ENCODE results near the gene SPATA6.
"Not testable (repeated sequence)": the region's sequence is repeated elsewhere in the genome, so short reads cannot be mapped to it uniquely, and the experiment has no call there.

SPATA6 gene

DNA sequence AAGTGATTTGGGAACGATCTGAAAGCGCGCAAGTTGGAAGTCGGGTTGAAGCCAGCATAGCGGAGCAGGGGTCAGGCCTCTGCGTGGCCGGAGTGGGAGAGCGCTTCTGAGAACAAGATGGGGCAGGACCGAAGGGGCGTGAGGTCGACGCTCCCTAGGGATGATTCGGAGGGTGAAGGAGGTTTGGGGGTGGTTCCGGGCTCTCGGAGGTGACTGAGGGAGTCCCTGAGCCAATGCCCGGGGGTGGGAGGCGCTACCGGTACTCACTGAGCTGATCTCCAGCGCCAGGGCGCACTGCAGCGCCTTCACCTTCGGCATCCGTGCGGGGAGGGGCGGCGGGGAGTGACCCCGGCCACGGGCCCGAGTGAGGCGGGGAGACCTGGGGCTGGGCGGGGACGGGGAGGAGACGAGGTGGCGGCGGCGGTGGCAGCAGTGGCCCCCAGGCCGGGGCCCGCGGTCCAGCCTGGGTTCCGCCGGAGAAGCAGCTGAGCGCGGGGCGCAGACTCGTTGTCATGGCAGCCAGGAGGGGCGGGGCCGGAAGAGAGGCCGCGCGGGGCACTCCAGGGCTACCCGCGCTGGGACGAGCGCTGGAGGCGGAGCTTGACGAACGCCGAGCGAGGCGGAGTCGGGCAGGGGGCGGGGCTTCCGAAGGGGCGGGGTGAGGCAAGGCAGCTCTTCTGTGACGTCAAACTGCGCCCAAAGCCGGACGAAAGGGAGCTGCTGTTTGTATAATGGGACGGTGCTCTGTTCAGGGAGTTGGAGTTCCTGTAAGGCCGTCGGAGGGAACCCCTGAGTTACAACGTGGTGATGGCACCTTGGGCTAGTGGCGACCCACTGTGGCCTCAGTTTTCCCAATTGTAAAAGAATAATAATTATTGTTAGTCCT, at the start of gene SPATA6:
TSS of gene SPATA6 (minus strand) at position 514 of the 886 bp plus-strand sequence. CDS start at position 318, 196 bp downstream.
- DNase-seq, result peak; percentile 95 to 100 (median 98)
- intact Hi-C loops (cut with DNase I), result no loop called here

DNA sequence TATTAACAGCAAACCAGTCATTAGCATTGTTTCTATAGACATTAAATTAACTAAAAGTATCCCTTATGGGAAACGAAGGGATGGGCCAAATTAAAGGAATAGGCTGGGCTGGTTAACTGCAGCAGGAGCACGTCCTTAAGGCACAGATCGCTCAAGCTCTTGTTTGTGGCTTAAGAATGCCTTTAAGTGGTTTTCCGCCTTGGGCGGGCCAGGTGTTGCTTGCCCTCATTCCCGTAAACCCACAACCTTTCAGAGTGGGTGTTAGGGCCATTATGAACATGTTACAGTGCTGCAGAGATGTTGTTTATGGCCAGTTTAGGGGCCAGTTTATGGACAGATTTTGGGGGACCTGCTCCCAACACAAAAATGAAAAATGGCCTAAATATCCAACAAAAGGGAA, 47.9 kb upstream of the SPATA6 start:
- intact Hi-C loops (cut with DNase I); DNase-seq: not testable (repeated sequence)

DNA sequence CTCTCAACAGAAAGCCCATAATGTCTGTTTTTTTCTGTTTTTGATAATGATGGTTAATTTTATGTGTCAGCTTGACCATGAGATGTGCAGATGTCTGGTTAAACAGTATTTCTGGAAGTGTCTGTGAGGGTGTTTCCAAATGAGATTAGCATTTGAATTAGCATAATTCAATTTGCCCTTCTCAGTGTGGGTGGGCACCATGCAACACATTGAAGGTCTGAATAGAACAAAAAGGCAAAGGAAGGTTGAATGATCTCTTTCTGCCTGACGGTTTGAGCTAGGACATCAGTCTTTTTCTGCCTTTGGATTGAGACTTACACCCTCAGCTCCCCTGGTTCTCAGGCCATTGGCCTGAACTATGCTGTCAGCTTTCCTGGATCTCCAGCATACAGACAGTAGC, 34.9 kb upstream of the SPATA6 start:
- intact Hi-C loops (cut with DNase I), result no loop called here
- no peak for DNase-seq

DNA sequence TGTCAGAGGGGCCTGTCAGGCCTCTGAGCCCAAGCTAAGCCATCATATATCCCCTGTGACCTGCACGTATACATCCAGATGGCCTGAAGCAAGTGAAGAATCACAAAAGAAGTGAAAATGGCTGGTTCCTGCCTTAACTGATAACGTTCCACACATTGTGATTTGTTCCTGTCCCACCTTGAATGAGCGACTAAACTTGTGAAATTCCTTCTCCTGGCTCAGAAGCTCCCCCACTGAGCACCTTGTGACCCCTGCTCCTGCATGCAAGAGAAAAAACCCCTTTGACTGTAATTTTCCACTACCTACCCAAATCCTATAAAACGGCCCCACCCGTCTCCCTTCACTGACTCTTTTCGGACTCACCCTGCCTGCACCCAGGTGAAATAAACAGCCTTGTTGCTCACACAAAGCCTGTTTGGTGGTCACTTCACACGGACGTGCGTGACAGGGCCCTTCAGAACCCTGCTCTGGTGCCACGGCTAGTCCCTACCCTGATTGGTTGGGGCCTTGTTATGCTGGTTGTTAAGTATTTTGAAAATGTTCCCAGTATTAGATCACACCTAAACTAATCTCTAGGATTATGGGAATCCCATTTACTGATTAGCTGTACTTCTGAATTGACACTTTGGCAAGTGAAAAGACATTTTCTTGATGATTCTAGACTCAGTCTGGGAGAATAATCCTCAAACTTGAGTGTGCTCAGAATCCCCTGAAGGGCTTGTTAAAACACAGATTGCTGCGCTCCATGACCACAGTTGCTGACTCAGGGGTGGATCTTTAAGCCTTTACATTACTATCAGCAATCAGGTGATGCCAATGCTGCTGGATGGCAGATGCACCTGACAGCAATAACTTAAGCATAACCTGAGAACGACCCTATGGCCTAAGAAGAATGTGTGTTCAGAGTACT, 28.8 kb upstream of the SPATA6 start:
- DNase-seq, result no peak

DNA sequence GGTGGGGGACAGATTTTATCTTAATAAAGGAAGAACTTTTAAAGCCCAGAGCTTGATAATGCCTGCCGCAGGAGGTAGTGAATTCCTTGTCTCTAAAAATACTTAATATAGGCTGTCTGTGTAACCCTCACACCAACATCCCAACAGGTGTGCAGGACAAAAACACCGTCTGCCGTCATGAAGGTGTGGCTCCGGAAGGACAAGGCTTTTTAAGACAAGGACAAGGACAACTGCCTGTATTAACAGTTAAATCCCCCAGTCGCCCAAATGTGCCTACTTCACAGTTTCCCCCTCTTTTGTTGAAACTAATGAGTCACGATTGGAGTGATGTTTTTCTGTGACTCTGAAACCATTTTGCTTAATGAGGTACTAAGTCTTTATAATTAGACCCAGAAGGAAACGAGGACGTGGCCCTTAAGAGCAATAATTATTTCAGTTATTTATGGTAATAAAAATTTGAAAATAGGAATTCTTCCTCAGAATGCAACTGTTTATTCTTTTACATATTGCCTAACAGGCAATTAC, 27.3 kb upstream of the SPATA6 start:
- DNase-seq, result no peak
- intact Hi-C loops (cut with DNase I), result no loop called here

More for the DNA sequence above, 28.8 kb upstream of the SPATA6 start:
- intact Hi-C loops (cut with DNase I), result no loop called here

DNA sequence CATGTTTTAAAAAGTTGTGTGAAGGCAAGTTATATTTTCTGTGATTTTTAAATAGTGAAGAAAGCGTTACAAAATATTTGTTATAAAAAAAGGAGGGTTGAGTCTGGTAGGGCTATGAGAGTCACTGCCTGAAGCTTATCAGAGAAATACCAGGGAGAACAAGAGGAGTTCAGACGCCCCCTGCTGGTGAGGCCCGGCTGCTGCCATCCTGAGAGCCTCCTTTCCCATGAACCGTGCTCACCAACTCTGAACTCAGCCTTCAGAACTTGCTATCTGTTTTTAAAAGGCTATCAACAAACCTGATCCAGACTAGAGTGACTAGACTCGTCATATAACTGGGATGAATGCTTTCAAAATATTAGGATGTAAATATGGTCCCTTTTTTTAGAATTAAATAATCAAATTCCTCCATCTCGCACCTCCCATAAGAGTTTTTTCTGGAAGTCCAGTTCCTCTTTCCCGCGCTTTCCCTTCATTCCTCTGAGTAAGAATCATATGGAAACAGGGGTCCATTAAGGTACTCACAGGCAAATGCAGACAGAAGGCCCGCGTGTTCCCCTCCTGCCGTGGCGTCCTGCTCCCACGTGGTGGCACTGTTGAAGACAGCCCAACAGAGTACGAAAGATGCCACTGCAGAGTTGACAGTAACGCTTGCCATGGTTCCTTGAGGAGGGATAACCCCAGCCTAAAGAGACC, 26.2 kb upstream of the SPATA6 start:
- peak; percentile 73 to 97 (median 92) for DNase-seq
- intact Hi-C loops (cut with DNase I), result no loop called here

DNA sequence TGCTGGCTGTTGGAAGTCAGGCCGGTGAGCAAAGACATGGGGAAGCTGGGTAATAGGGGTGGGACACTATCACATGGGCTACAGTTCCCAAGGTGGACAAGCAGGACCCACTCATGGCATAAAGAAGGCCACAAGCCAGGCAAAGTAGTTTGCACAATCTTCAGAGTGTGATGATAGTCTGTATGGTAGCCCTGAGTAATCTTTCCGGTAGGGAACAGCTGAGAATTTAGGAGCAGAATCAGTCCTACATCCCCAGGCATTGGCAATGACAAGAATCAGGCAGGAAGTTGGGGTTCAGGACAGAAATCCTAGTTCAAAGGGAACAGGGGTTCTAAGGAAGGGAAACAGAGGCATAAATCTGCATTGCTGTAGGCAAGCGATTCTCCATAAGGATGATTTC, 23.9 kb upstream of the SPATA6 start:
- intact Hi-C loops (cut with DNase I), result no loop called here
- DNase-seq, result no peak

DNA sequence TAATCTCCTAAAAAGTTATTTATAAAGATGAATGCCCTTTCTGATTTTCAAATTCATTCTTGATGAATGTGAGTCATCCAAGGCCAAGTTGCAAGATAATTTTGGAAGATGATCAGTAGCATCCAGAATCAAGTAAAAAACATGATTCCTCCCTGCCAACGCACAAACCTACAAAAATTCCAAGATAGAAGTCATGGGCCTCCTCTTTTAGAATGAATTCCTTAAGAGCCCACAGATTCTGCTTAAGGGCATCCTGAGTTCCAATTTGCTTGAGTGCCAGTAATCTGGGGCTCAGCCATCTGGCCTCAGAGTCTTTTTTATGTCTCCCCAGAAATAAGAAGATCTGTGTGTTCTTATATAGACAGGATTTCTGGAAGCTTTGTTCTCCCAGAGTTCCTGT, 23.2 kb upstream of the SPATA6 start:
- DNase-seq, result peak in 3 of 42 donors; percentile 12 to 30 (median 18)
- intact Hi-C loops (cut with DNase I), result no loop called here

DNA sequence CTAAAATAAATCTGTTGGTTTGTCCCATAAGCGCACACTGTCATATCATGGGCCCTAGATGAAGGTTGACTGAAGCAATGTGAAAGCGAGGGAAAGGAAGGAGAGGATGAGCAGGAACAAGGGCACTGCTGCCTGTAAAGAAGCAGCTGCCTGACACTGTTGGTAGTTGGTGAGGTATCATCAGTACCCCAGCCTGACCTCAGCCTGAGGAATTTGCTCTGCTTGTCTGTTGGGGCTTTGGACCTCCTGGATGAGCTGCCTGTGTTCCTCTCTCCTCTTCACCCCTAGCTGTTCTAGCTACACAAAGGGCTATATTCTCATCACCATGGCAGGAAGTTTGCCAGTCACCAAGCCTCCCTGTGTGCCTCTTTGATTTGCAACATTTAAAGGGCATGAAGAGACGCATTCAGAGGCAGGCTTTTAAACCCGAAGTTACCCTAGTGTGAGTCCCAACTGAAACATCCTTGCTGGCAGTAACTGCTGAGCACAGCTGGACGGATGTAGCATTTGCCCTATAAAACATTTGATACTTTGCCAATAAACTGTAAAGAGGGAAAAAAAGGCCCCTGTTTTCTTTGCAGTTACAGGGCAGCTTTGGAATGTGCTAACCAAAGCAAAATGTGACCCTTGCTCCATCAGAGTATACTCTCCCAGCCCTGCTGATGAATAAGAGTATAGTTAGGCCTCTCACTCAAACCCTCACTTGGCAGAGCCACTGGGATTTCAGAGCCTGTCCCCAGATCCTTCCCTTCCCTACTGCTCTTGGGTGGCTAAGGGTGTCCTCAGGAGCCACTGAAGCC, 22.2 kb upstream of the SPATA6 start:
- peak in 41 of 42 donors; percentile 18 to 90 (median 72) for DNase-seq
- intact Hi-C loops (cut with DNase I), result no loop called here

DNA sequence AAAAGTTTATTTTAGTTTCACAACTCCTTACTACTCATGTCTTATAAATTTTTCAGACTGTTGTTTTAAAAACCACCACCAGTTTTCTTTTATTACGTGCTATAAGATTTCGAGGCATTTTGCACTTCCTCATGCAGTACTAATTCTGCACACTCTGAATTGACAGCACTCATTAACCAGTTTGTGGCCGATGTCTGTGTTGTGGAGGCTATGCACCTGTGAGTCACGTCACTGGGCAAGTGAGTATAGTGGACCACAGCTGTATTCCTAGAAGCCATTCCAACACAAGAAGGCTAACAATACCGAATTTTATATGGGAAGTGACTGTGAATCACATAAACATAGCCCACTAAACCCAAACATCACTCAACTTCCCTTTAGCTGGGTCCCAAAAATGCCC, 21.0 kb upstream of the SPATA6 start:
- DNase-seq, result no peak
- intact Hi-C loops (cut with DNase I), result no loop called here

DNA sequence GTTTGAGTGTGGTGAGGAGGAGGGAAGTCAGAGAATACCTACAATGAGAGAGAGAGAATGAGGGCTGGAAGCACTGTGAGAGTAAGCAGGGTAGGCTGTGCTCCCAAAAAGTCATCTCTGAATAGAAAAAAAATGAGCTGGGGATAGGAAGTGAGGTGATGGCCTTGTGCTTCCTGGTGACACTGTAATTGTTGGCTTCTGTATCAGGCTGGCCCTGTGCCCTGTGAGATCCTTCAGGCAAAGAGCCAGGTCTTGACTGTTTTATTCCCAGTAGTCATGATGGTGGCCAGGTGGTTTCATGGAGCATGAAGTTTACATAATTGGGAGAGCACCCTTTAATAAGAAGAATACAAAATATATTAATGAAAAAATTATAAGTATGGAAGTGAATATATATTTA, 20.4 kb upstream of the SPATA6 start:
- DNase-seq, result no peak

DNA sequence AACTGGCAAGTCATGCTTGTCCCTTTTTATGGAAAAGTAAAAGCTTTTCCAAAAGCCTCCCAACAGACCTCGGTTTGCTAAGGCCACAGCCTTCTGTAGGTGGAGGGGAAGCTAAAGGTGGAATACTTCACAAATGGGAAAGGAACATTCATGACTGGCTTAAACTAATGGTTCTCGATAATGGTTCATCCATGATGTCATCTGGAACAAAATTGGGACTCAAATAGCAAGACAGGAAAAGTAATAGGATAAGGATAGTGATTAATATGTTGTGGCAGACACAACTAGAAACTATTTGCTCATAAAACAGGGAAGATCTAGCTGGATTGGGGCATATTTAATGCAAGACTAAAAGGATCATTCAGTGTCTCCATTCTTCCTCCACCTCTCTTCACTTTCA, 16.7 kb upstream of the SPATA6 start:
- intact Hi-C loops (cut with DNase I), result no loop called here
- no peak for DNase-seq

More for the DNA sequence above, 20.4 kb upstream of the SPATA6 start:
- intact Hi-C loops (cut with DNase I), result no loop called here

DNA sequence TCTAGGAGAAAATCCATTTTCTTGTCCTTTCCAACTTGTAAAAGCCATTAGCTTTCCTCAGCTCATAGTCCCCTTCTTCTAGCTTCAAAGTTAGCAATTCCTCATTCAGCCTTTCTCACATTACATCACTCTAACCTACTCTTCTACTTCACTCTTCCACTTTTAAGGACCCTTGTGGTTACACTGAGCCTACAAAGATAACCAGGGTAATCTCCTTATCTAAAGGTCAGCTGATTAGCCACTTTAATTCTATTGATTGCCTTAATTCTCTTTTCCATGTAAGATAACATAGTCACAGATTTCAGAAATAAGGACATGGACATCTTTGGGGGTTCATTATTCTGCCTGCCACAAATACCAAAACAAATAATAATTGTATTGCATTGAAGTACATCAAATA, 8.5 kb upstream of the SPATA6 start:
- DNase-seq, result no peak
- intact Hi-C loops (cut with DNase I), result no loop called here

DNA sequence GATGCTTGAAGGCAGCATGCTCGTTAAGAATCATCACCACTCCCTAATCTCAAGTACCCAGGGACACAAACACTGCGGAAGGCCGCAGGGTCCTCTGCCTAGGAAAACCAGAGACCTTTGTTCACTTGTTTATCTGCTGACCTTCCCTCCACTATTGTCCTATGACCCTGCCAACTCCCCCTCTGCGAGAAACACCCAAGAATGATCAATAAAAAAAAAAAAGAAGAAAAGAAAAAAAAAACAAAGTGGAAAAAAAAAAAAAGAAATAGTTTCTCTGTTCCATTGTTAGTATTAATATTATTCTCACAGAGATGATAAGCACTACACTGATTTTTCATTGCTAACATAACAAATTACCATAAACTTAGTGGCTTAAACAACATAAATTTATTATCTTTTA, 8.0 kb upstream of the SPATA6 start:
- intact Hi-C loops (cut with DNase I); DNase-seq: not testable (repeated sequence)

DNA sequence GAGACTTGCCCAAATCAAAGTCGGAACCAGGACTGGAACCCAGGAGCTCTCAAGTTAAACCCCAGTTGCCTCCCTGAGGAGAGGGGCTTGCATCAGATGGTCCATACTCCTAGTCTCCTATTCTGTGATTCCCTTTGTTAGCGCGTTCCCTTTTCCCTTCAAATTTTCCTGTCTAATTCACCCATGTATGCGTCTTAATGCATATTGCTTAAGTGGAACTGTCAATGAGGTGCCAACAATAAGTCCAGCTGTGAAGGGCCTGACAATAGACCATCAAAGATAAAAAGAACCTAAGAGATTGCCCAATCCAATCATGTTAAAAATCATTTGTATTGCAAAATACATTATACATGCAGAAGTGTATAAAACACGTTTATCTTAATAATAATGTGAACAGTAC, 634 bp upstream of the SPATA6 start:
- DNase-seq, result no peak
- intact Hi-C loops (cut with DNase I), result no loop called here

DNA sequence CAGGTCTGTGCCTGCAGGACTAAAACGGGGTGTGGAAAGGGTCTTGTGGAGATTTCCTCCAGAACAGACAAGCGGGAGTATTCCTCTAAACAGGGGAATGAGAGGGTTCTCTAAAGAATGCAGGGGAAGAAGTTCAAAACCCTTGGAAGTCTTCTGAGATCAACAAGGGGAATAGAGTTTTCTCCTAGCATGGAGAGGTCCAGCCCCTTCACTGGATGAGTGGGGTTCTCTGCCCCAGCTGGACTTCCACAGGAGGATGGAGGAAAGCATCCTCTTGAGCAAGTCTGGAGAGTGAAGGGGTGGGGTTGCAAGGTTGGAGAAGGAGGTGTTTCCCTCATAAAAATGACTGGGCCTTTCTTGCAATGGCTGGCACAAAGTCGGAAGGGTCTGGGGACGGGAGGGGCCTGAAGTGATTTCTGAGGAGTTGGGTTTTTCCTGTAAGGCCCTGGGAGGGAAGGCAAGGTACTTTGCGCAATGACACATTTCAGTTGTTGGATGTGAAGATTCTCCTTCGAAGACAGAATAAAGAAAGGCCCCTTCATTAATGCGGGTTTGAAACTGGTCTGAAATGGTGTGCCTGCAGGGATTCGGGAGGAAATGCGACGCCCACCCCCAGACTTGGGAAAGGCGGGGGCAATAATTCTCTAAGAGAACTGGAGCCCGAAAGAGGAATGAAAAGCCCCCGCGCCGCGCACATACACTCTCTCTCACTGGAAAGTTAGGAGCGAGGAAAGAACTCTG, 884 bp downstream of the SPATA6 start:
- intact Hi-C loops (cut with DNase I), result no loop called here
- peak in 14 of 42 donors; percentile 7 to 59 (median 34) for DNase-seq

DNA sequence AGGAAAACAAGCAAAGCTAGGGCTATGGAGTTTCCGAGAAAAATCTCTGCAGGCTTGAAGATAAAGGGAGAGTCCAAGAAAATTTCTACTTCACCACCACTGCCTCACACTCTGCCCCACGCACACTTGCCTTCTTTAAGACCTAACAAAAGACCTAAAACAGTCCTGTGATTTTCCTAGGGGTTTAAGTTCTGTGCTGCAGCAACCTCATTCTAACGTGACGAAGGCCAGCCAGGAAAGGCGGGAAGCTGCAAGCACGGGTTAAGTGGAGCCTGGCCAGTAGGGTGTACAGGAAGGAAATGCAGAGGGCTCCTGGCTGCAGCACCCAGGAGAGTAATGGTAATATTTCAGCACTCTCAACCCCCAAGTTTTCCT, 1.5 kb downstream of the SPATA6 start:
- peak in 34 of 42 donors; percentile 11 to 71 (median 38) for DNase-seq
- intact Hi-C loops (cut with DNase I), result no loop called here
